Measurements from ENCODE around the gene RPS6KB2. TPM values are rescaled to one million over a fixed set of nuclear protein-coding genes. Genes with fewer than 3 reads are reported as not detected.

The RPS6KB2 gene
- total RNA-seq, 1 experiment from 2014 or later = 54.1 TPM

- TF ChIP-seq POLR2A (IDR thresholded peaks at IDR 0.05; ENCODE audit: borderline replicate concordance, extremely low read depth, insufficient read depth, insufficient read length) = no peak
- no peak for TF ChIP-seq REST (IDR thresholded peaks at IDR 0.05; ENCODE audit: low read depth)
Observed at GRCh38 chr11:67396587-67397389, 31.5 kb upstream of the RPS6KB2 start (continued).

GRCh38 chr11:67397536-67397935, 30.8 kb upstream of the RPS6KB2 start:
- Histone ChIP-seq H3K9ac (ENCODE audit: low read length) (no peak overlapping the region), H4K20me1 (ENCODE audit: insufficient read depth) (no peaks in the 10 kb centered on the region), H3K4me2 (ENCODE audit: low read length) (no peak overlapping the region), H2AFZ (ENCODE audit: low read depth, low read length, poor library complexity, severe bottlenecking) (no peak overlapping the region), H3K79me2 (ENCODE audit: insufficient read depth, low read length) (peaks cover 28% of the 10 kb centered on the region), H3K9me3 (ENCODE audit: control insufficient read depth in 1 of 2, insufficient read depth in 1 of 2, low read depth in 1 of 2, low read length in 2 of 2) (no peaks in the 10 kb centered on the region), H3K27me3 (ENCODE audit: insufficient read depth, low read length) (no peaks in the 10 kb centered on the region), H3K4me1 (ENCODE audit: control insufficient read depth in 1 of 2, insufficient read depth in 2 of 2, low read length in 2 of 2) (peaks cover 12 to 19% of the 10 kb centered on the region in 2 experiments), H3K27ac (ENCODE audit: low read depth, low read length) (no peak overlapping the region), H3K36me3 (ENCODE audit: control insufficient read depth in 1 of 2, insufficient read depth in 2 of 2, low read length in 2 of 2) (peaks cover 13 to 37% of the 10 kb centered on the region in 2 experiments; a peak in 3 of 4 replicates), H3K9me2 (ENCODE audit: insufficient read depth) (no peaks in the 10 kb centered on the region), H3K4me3 (replicated peaks in 1 of 2; ENCODE audit: low read depth in 1 of 2, low read length in 2 of 2) (no peak overlapping the region)
- ChIA-PET POLR2A (no interaction called here), CTCF (no interaction called here), RAD21 (ENCODE audit: low non-redundant PET in 1 of 2, low total read pairs in 2 of 2, uncharacterized antibody in 2 of 2, unreplicated experiment in 2 of 2) (no interaction called here)
- intact Hi-C loops (cut with micrococcal nuclease) = no loop called here
- no TSS peak for BruUV-seq (replicated peaks)
- no peak for ATAC-seq
- no peak for DNase-seq (ENCODE audit: low read depth, low spot score)
- TF ChIP-seq SIN3A (IDR thresholded peaks at IDR 0.05; ENCODE audit: low read depth) (no peak), ATF3 (IDR thresholded peaks at IDR 0.05) (no peak), ZBTB33 (IDR thresholded peaks at IDR 0.05; ENCODE audit: extremely low read depth, insufficient replicate concordance, low read length) (no peak), SRF (IDR thresholded peaks at IDR 0.05; ENCODE audit: low read depth) (no peak), CEBPB (IDR thresholded peaks at IDR 0.05; ENCODE audit: low read depth) (no peak), CBX3 (IDR thresholded peaks at IDR 0.05; ENCODE audit: low read depth) (no peak), POLR2A (IDR thresholded peaks at IDR 0.05; ENCODE audit: borderline replicate concordance, extremely low read depth, insufficient read depth, insufficient read length) (no peak), REST (IDR thresholded peaks at IDR 0.05; ENCODE audit: low read depth) (no peak), SP1 (IDR thresholded peaks at IDR 0.05; ENCODE audit: low read depth) (no peak), RAD21 (IDR thresholded peaks at IDR 0.05; ENCODE audit: low read depth) (no peak), CTCF (IDR thresholded peaks at IDR 0.05 in 2 of 3, conservative IDR thresholded peaks at IDR 0.05 in 1 of 3; ENCODE audit: borderline replicate concordance in 1 of 3, insufficient read depth in 1 of 3, low read depth in 2 of 3, low read length in 2 of 3) (no peak)
